Endothelial cell of umbilical vein (primary cell): ENCODE data around the gene CYP20A1. TPM values are rescaled to one million over a fixed set of nuclear protein-coding genes. Genes with fewer than 3 reads are reported as not detected.

Experiments used
- BruUV-seq: library from RNA; stranded (reverse); fragments of 400-500 nt; replicated peaks from 2 replicates; lab custom pipeline; 2021; lab: Mats Ljungman, UMichigan
- CTCF ChIA-PET: fragments of 300-600, 350-600 bp; sonication (Branson Sonifier 250); formaldehyde crosslinking; loops from one replicate; lab custom pipeline; 2021; ENCODE audit warnings: antibody characterized with exemption, inconsistent platforms; lab: Charles Lee
- POLR2A ChIA-PET: fragments of 300-600, 350-600 bp; sonication (Branson Sonifier 250); formaldehyde crosslinking; loops from one replicate; lab custom pipeline; 2021; ENCODE audit warnings: antibody characterized with exemption, inconsistent platforms; lab: Charles Lee
- DNase-seq: peaks from one replicate; pipeline ENCODE4 v3.0.0-alpha.2; 2011; ENCODE audit warnings: low read depth, low spot score
- FAIRE-seq: peaks from 2 replicates; lab custom pipeline; 2011; peaks lifted over from hg19 to GRCh38; lab: Jason Lieb, UNC
- H2AFZ ChIP-seq: 2 replicates; pipeline ENCODE4 v1.6.0; 2012; ENCODE audit warnings: low read depth, low read length, control low read depth, inconsistent platforms
- H3K27ac ChIP-seq: 2 replicates; pipeline ENCODE4 v1.5.1; 2011; ENCODE audit warnings: low read depth, mild to moderate bottlenecking, control low read depth, low read length, moderate library complexity; ENCODE audit not compliant: insufficient read depth
- H3K27me3 ChIP-seq, 2 experiments: 2 replicates each; pipeline versions ENCODE4 v1.6.0 to v1.6.1; 2011; ENCODE audit warnings: low read length in 2 of 2, mixed read lengths in 1 of 2; ENCODE audit not compliant: control insufficient read depth in 2 of 2, insufficient read depth in 2 of 2
- H3K36me3 ChIP-seq, 2 experiments: 2 replicates in 1 of 2; 3 replicates in 1 of 2; pipeline ENCODE4 v1.5.1; 2011; ENCODE audit warnings: low read length in 2 of 2, mild to moderate bottlenecking in 1 of 2, moderate library complexity in 1 of 2; ENCODE audit not compliant: control insufficient read depth in 2 of 2, insufficient read depth in 2 of 2; ENCODE audit errors: extremely low read depth in 1 of 2
- H3K4me1 ChIP-seq: 3 replicates; pipeline ENCODE4 v1.5.1; 2011; ENCODE audit warnings: mild to moderate bottlenecking, low read length; ENCODE audit not compliant: control insufficient read depth, insufficient read depth; ENCODE audit errors: extremely low read depth
- H3K4me2 ChIP-seq: 2 replicates; pipeline ENCODE4 v1.6.1; 2011; ENCODE audit warnings: low read length, control low read depth, mixed read lengths; ENCODE audit not compliant: insufficient read depth
- H3K4me3 ChIP-seq, 3 experiments: fragments of 200-600 bp in 1 of 3; sonication (generic), shearing (Covaris generic) in 1 of 3; replicated peaks in 1 of 3; 2 replicates each; pipeline ENCODE4 v1.5.1; 2011 to 2016; ENCODE audit warnings: control low read depth in 3 of 3, low read length in 3 of 3, mild to moderate bottlenecking in 2 of 3, inconsistent platforms in 1 of 3, low read depth in 1 of 3, moderate library complexity in 1 of 3; ENCODE audit not compliant: insufficient read depth in 1 of 3
- H3K79me2 ChIP-seq: 2 replicates; pipeline ENCODE4 v1.6.0; 2012; ENCODE audit warnings: low read length, inconsistent platforms; ENCODE audit not compliant: control insufficient read depth, insufficient read depth
- H3K9ac ChIP-seq: replicated peaks from 2 replicates; pipeline ENCODE3; 2011; ENCODE audit warnings: low read length, control low read depth; ENCODE audit not compliant: insufficient read depth; ENCODE audit errors: extremely low read depth
- H3K9me1 ChIP-seq: replicated peaks from 3 replicates; pipeline ENCODE4 v1.6.0; 2011; ENCODE audit warnings: mild to moderate bottlenecking, low read length; ENCODE audit not compliant: control insufficient read depth, insufficient read depth; ENCODE audit errors: extremely low read depth
- H3K9me3 ChIP-seq: replicated peaks from 2 replicates; pipeline ENCODE4 v1.5.1; 2012; ENCODE audit warnings: low read length, inconsistent platforms; ENCODE audit not compliant: control insufficient read depth, insufficient read depth
- H4K20me1 ChIP-seq: replicated peaks from 2 replicates; pipeline ENCODE3; 2011; ENCODE audit warnings: mild to moderate bottlenecking, low read length; ENCODE audit not compliant: control insufficient read depth, insufficient read depth; ENCODE audit errors: extremely low read depth
- CTCF ChIP-seq, 2 donors: IDR thresholded peaks; 1 replicate in 1 of 2; 2 replicates in 1 of 2; pipeline ENCODE4 v1.5.1; 2011; ENCODE audit warnings: low read length in 2 of 2, mild to moderate bottlenecking in 2 of 2, moderate library complexity in 2 of 2, control low read depth in 1 of 2, inconsistent platforms in 1 of 2, low read depth in 1 of 2; ENCODE audit not compliant: insufficient read depth in 1 of 2; ENCODE audit errors: extremely low read depth in 1 of 2
- EZH2 ChIP-seq: IDR thresholded peaks from 2 replicates; pipeline ENCODE4 v1.6.1; 2012; ENCODE audit warnings: borderline replicate concordance, low read depth, mild to moderate bottlenecking, moderate library complexity, low read length, inconsistent platforms; ENCODE audit not compliant: severe bottlenecking
- FOS ChIP-seq: IDR thresholded peaks from 2 replicates; pipeline ENCODE4 v1.6.1; 2011; ENCODE audit warnings: mild to moderate bottlenecking, low read length, moderate library complexity, borderline replicate concordance; ENCODE audit not compliant: insufficient read depth
- GATA2 ChIP-seq: IDR thresholded peaks from 2 replicates; pipeline ENCODE4 v1.7.0; 2011; ENCODE audit warnings: low read depth, mild to moderate bottlenecking, moderate library complexity, mixed read lengths, low read length; ENCODE audit not compliant: insufficient read length, insufficient read depth
- JUN ChIP-seq: IDR thresholded peaks from 2 replicates; pipeline ENCODE4 v1.6.1; 2011; ENCODE audit warnings: borderline replicate concordance, low read depth; ENCODE audit not compliant: insufficient read length, insufficient read depth
- MYC ChIP-seq: IDR thresholded peaks from one replicate; pipeline ENCODE4 v1.6.1; 2011; ENCODE audit warnings: mild to moderate bottlenecking, low read depth, low read length
- POLR2A ChIP-seq: IDR thresholded peaks from 2 replicates; pipeline ENCODE4 v1.6.1; 2012; ENCODE audit warnings: low read depth, mild to moderate bottlenecking, control low read depth, low read length
- POLR2AphosphoS5 ChIP-seq: IDR thresholded peaks from 2 replicates; pipeline ENCODE4 v1.6.1; 2012; ENCODE audit warnings: low read depth, mild to moderate bottlenecking, control low read depth, low read length, moderate library complexity; ENCODE audit not compliant: insufficient read depth
- dilution Hi-C: fragments of 300-500 bp; cut with MboI; formaldehyde crosslinking; loops from one replicate; pipeline ENCODE4 v1.15.0; 2019; ENCODE audit warnings: low sequenced_read_pairs; ENCODE audit not compliant: extremely low pct_ligation_motif_present
- intact Hi-C: fragments of 100-400 bp; cut with micrococcal nuclease; formaldehyde crosslinking; loops from one replicate; pipeline ENCODE4 v1.10.0; 2022
- polyA plus RNA-seq, 4 experiments: library from polyadenylated mRNA; depleted of rRNA in 3 of 4; stranded (reverse) in 3 of 4; unstranded in 1 of 4; fragments of >200 nt; gene quantifications; 2 replicates each; pipeline versions ENCODE4 v1.2.1 to v1.2.3, GENCODE V29; 2011 to 2012; ENCODE audit warnings: missing spikeins in 1 of 4
- total RNA-seq: library from RNA; stranded (reverse); gene quantifications from 2 replicates; pipeline ENCODE4 v1.2.3, GENCODE V29; 2021
- TF ChIP-seq, protein P1 (sequence below): IDR thresholded peaks from 2 replicates; pipeline ENCODE4 v1.6.1; 2011; ENCODE audit not compliant: insufficient read depth, insufficient read length

The CYP20A1 gene
- total and polyA plus RNA-seq, 2 donors (not counting 3 experiments of a cell fraction or from before 2014, with no cell fraction given), result 9.6 to 26.5 TPM

- Histone ChIP-seq H3K27me3 (no peaks in the 10 kb centered on the region), H3K36me3 (no peaks in the 10 kb centered on the region), H2AFZ (no peak overlapping the region), H3K4me2 (no peak overlapping the region), H3K4me1 (no peaks in the 10 kb centered on the region), H4K20me1 (no peaks in the 10 kb centered on the region), H3K9ac (no peak overlapping the region), H3K9me3 (no peaks in the 10 kb centered on the region), H3K9me1 (no peaks in the 10 kb centered on the region), H3K4me3 (no peak overlapping the region), H3K79me2 (no peaks in the 10 kb centered on the region), H3K27ac (no peak overlapping the region)
- intact Hi-C loops (no loop called here), dilution Hi-C loops (no loop called here)
- BruUV-seq, result no TSS peak
- no peak for TF ChIP-seq JUN
- no peak for TF ChIP-seq MYC
- no peak for TF ChIP-seq POLR2AphosphoS5
- no peak for TF ChIP-seq GATA2
- TF ChIP-seq EZH2, result no peak
- TF ChIP-seq, protein P1, sequence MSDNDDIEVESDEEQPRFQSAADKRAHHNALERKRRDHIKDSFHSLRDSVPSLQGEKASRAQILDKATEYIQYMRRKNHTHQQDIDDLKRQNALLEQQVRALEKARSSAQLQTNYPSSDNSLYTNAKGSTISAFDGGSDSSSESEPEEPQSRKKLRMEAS, result no peak
- no peak for TF ChIP-seq POLR2A
- no peak for TF ChIP-seq CTCF (IDR thresholded peaks at IDR 0.05; ENCODE audit: extremely low read depth in 1 of 2, insufficient read depth in 1 of 2, low read depth in 1 of 2, low read length in 2 of 2)
- TF ChIP-seq FOS, result no peak
- FAIRE-seq, result no peak
- ChIA-PET CTCF (interaction anchor here (0.8 to 1.4 kb wide), 2 partner anchors 11 to 47 kb away, joined by 3 read pairs; no protein-coding TSS in a partner anchor), POLR2A (no interaction called here)
- no peak for DNase-seq
Observed at GRCh38 chr2:203310688-203311436, 72.0 kb downstream of the CYP20A1 start.
